IMR-90 (cell line): ENCODE measurements around the gene WBP2NL. TPM values are rescaled to one million over a fixed set of nuclear protein-coding genes. Genes with fewer than 3 reads are reported as not detected.

ENCODE experiments used
- ATAC-seq: fragments of 200-7000 bp; cut with Tn5 transposase; 2 replicates; pipeline ENCODE4 v1.9.1; 2020; ENCODE audit warnings: low read depth, mild to moderate bottlenecking, moderate library complexity
- BruUV-seq: library from RNA; stranded (reverse); fragments of 400-500 nt; replicated peaks from 2 replicates; lab custom pipeline; 2021; lab: Mats Ljungman, UMichigan
- CTCF ChIA-PET: fragments of 300-600 bp; formaldehyde crosslinking; extraction: SDS; loops from one replicate; lab custom pipeline; 2021; ENCODE audit warnings: antibody characterized with exemption; lab: Yijun Ruan, JAX
- POLR2A ChIA-PET: fragments of 300-600 bp; sonication (Branson Sonifier 250); formaldehyde crosslinking; loops from one replicate; lab custom pipeline; 2022; ENCODE audit warnings: antibody characterized with exemption; ENCODE audit not compliant: unreplicated experiment; lab: Charles Lee
- DNase-seq: peaks from one replicate; pipeline ENCODE4 v3.0.0; 2013
- H2AFZ ChIP-seq: replicated peaks from 2 replicates; pipeline ENCODE3; 2013; ENCODE audit warnings: low read length, mild to moderate bottlenecking; ENCODE audit not compliant: poor library complexity
- H2AK5ac ChIP-seq: 2 replicates; pipeline ENCODE4 v1.6.1; 2013; ENCODE audit warnings: low read depth, low read length, inconsistent platforms
- H2AK9ac ChIP-seq: replicated peaks from 2 replicates; pipeline ENCODE3; 2013; ENCODE audit warnings: mild to moderate bottlenecking, low read depth, low read length, moderate library complexity; ENCODE audit not compliant: poor library complexity
- H2BK120ac ChIP-seq: 2 replicates; pipeline ENCODE4 v1.6.1; 2013; ENCODE audit warnings: low read depth, low read length, inconsistent platforms
- H2BK15ac ChIP-seq: 3 replicates; pipeline ENCODE4 v1.6.1; 2013; ENCODE audit warnings: low read depth, low read length, inconsistent platforms
- H2BK20ac ChIP-seq: 2 replicates; pipeline ENCODE4 v1.6.1; 2013; ENCODE audit warnings: low read depth, mild to moderate bottlenecking, inconsistent platforms, low read length, moderate library complexity
- H2BK5ac ChIP-seq: 2 replicates; pipeline ENCODE4 v1.6.1; 2013; ENCODE audit warnings: mild to moderate bottlenecking, low read depth, low read length, inconsistent platforms; ENCODE audit not compliant: poor library complexity, severe bottlenecking
- H3K14ac ChIP-seq: replicated peaks from 2 replicates; pipeline ENCODE4 v1.6.1; 2013; ENCODE audit warnings: low read depth, low read length, inconsistent platforms
- H3K18ac ChIP-seq: 2 replicates; pipeline ENCODE4 v1.6.1; 2013; ENCODE audit warnings: low read depth, low read length, control low read depth
- H3K23ac ChIP-seq: 2 replicates; pipeline ENCODE4 v1.6.1; 2013; ENCODE audit warnings: low read depth, low read length, inconsistent platforms
- H3K27ac ChIP-seq: 2 replicates; pipeline ENCODE4 v1.5.1; 2013; ENCODE audit warnings: mild to moderate bottlenecking, control low read depth, low read length; ENCODE audit not compliant: insufficient read depth
- H3K27me3 ChIP-seq: 2 replicates; pipeline ENCODE4 v1.6.1; 2013; ENCODE audit warnings: low read length; ENCODE audit not compliant: control insufficient read depth, insufficient read depth
- H3K36me3 ChIP-seq: 2 replicates; pipeline ENCODE4 v1.6.1; 2013; ENCODE audit warnings: low read length, mixed read lengths; ENCODE audit not compliant: control insufficient read depth, insufficient read depth
- H3K4ac ChIP-seq: 2 replicates; pipeline ENCODE4 v1.6.1; 2013; ENCODE audit warnings: low read depth, low read length, inconsistent platforms
- H3K4me1 ChIP-seq: 2 replicates; pipeline ENCODE4 v1.6.1; 2013; ENCODE audit warnings: low read length, mixed read lengths; ENCODE audit not compliant: control insufficient read depth, insufficient read depth
- H3K4me2 ChIP-seq: 2 replicates; pipeline ENCODE4 v1.6.1; 2013; ENCODE audit warnings: low read depth, mild to moderate bottlenecking, control low read depth, low read length, moderate library complexity
- H3K4me3 ChIP-seq: 2 replicates; pipeline ENCODE4 v1.5.1; 2013; ENCODE audit warnings: low read depth, mild to moderate bottlenecking, control low read depth, low read length, moderate library complexity; ENCODE audit not compliant: insufficient read depth
- H3K56ac ChIP-seq: 2 replicates; pipeline ENCODE4 v1.6.1; 2013; ENCODE audit warnings: low read length, inconsistent platforms; ENCODE audit not compliant: insufficient read depth; ENCODE audit errors: extremely low read depth
- H3K79me1 ChIP-seq, 2 experiments: 2 replicates each; pipeline ENCODE4 v1.6.1; 2013; ENCODE audit warnings: low read length in 2 of 2, inconsistent platforms in 1 of 2, low read depth in 1 of 2
- H3K9ac ChIP-seq: 2 replicates; pipeline ENCODE4 v1.6.1; 2013; ENCODE audit warnings: low read depth, low read length, control low read depth
- H3K9me1 ChIP-seq: 2 replicates; pipeline ENCODE4 v1.6.1; 2013; ENCODE audit warnings: low read length, inconsistent platforms; ENCODE audit not compliant: insufficient read depth
- H3K9me3 ChIP-seq: 2 replicates; pipeline ENCODE4 v1.6.1; 2013; ENCODE audit warnings: low read length; ENCODE audit not compliant: control insufficient read depth, insufficient read depth
- H4K20me1 ChIP-seq: 2 replicates; pipeline ENCODE4 v1.6.1; 2013; ENCODE audit warnings: low read length, inconsistent platforms; ENCODE audit not compliant: insufficient read depth
- H4K5ac ChIP-seq: 2 replicates; pipeline ENCODE4 v1.6.1; 2013; ENCODE audit warnings: mild to moderate bottlenecking, low read depth, low read length, control low read depth
- H4K8ac ChIP-seq, 2 experiments: 2 replicates each; pipeline ENCODE4 v1.6.1; 2013; ENCODE audit warnings: low read depth in 2 of 2, low read length in 2 of 2, control low read depth in 1 of 2, inconsistent platforms in 1 of 2
- H4K91ac ChIP-seq: 2 replicates; pipeline ENCODE4 v1.6.1; 2013; ENCODE audit warnings: low read depth, low read length, inconsistent platforms; ENCODE audit not compliant: insufficient read depth
- CEBPB ChIP-seq: IDR thresholded peaks from 2 replicates; pipeline ENCODE4 v1.6.1; 2012; ENCODE audit warnings: low read depth, low read length, improper control_type of control experiment
- FOS ChIP-seq: fragments of 150-350 bp; IDR thresholded peaks from 2 replicates; pipeline ENCODE4 v1.6.1; 2016; ENCODE audit warnings: low read depth, low read length
- MXI1 ChIP-seq: IDR thresholded peaks from 2 replicates; pipeline ENCODE4 v1.6.1; 2012; ENCODE audit warnings: low read depth, mild to moderate bottlenecking, low read length, moderate library complexity, borderline replicate concordance
- RCOR1 ChIP-seq: IDR thresholded peaks from 2 replicates; pipeline ENCODE4 v1.6.1; 2012; ENCODE audit warnings: mild to moderate bottlenecking, low read length, improper control_type of control experiment; ENCODE audit not compliant: insufficient replicate concordance
- WGBS, 2 experiments: methylation state at CpG; one replicate each; pipeline versions ENCODE4 v1.1.5 to v1.1.7; 2013; ENCODE audit warnings: missing lambda C conversion rate in 2 of 2; ENCODE audit not compliant: insufficient read length in 1 of 2; ENCODE audit errors: extremely low coverage in 2 of 2; 5-methylcytosine and 5-hydroxymethylcytosine counted together
- dilution Hi-C: fragments of 300-500 bp; cut with HindIII; formaldehyde crosslinking; loops from one replicate; pipeline ENCODE4 v1.14.3; 2018; ENCODE audit warnings: low sequenced_read_pairs; ENCODE audit not compliant: unreplicated experiment
- in situ Hi-C: fragments of 300-500 bp; cut with MboI; formaldehyde crosslinking; loops from 3 replicates; pipeline ENCODE4 v1.14.3; 2019; ENCODE audit warnings: low sequenced_read_pairs, inconsistent platforms, mixed read lengths
- intact Hi-C: fragments of 100-400 bp; cut with micrococcal nuclease; formaldehyde crosslinking; loops from 2 replicates; pipeline ENCODE4 v1.10.0; 2022
- polyA plus RNA-seq, 3 experiments: library from polyadenylated mRNA; depleted of rRNA; stranded (reverse); fragments of >200 nt; gene quantifications; 2 replicates each; pipeline ENCODE4 v1.2.3, GENCODE V29; 2012; ENCODE audit warnings: low replicate concordance in 1 of 3
- total RNA-seq: library from RNA; depleted of rRNA; stranded (reverse); fragments of >200 nt; gene quantifications from 2 replicates; pipeline ENCODE4 v1.2.3, GENCODE V29; 2012
- TF ChIP-seq, protein P1 (sequence below): fragments of 150-350 bp; IDR thresholded peaks from 2 replicates; pipeline ENCODE4 v1.6.1; 2017; ENCODE audit warnings: mild to moderate bottlenecking, antibody characterized with exemption, low read length, low read depth

WBP2NL gene
- total and polyA plus RNA-seq, 2 of the 4 experiments (the other 2 are of a cell fraction) = not detected

DNA sequence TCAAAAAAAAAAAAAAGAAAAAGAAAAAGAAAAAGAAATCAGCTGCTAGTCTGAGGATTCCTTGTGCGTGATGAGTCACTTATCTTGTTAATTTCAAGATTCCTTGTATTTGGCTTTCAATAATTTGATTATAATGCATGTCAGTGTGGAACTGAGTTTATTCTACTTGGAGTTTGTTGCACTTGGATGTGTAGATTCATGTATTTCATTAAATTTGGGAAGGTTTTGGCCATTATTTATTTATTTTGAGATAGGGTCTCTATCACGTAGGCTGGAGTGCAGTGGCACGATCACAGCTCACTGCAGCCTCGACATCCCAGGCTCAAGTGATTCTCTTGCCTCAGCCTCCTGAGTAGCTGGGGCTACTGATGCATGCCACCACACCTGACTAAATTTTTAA lies 14.8 kb downstream of the WBP2NL start:
- H3K9ac ChIP-seq = no peak overlapping the region
- TF ChIP-seq MXI1 (no peak), CEBPB (no peak), FOS (no peak), RCOR1 (no peak)
- TF ChIP-seq, protein P1, sequence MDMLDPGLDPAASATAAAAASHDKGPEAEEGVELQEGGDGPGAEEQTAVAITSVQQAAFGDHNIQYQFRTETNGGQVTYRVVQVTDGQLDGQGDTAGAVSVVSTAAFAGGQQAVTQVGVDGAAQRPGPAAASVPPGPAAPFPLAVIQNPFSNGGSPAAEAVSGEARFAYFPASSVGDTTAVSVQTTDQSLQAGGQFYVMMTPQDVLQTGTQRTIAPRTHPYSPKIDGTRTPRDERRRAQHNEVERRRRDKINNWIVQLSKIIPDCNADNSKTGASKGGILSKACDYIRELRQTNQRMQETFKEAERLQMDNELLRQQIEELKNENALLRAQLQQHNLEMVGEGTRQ = no peak
- WGBS, 2 experiments = 80% methylated on average over 2 of the region's 4 CpGs; no CpG with 5 or more reads in 1 of the 2 experiments
- no peak overlapping the region for H3K56ac ChIP-seq
- no peak overlapping the region for H3K4me3 ChIP-seq
- no peak overlapping the region for H2AFZ ChIP-seq
- H3K79me1 ChIP-seq = no peaks in the 10 kb centered on the region
- ATAC-seq (no peak), DNase-seq (no peak)
- H3K4me2 ChIP-seq = no peak overlapping the region
- no peak overlapping the region for H3K27ac ChIP-seq
- no peaks in the 10 kb centered on the region for H4K20me1 ChIP-seq
- H3K4ac ChIP-seq = no peak overlapping the region
- H2AK5ac ChIP-seq = no peak overlapping the region
- dilution Hi-C loops = no loop called here
- no peak overlapping the region for H3K18ac ChIP-seq
- no peak overlapping the region for H2BK20ac ChIP-seq
- H3K9me3 ChIP-seq = peaks cover 2% of the 10 kb centered on the region
- no peak overlapping the region for H4K5ac ChIP-seq
- H3K4me1 ChIP-seq = no peaks in the 10 kb centered on the region
- no peak overlapping the region for H2BK5ac ChIP-seq
- no peak overlapping the region for H3K14ac ChIP-seq
- H4K91ac ChIP-seq = no peak overlapping the region
- H4K8ac ChIP-seq = no peak overlapping the region
- peaks cover 11% of the 10 kb centered on the region for H3K27me3 ChIP-seq
- intact Hi-C loops = no loop called here
- ChIA-PET CTCF (no interaction called here), POLR2A (no interaction called here)
- no peaks in the 10 kb centered on the region for H3K9me1 ChIP-seq
- H2AK9ac ChIP-seq = no peak overlapping the region
- in situ Hi-C loops = no loop called here
- BruUV-seq = no TSS peak
- no peak overlapping the region for H2BK120ac ChIP-seq
- H3K23ac ChIP-seq = no peak overlapping the region
- H2BK15ac ChIP-seq = no peak overlapping the region
- H3K36me3 ChIP-seq = no peaks in the 10 kb centered on the region
